GM18870 (cell line): ENCODE results near the gene RNF212B.

ENCODE experiments used
- ATAC-seq: cut with Tn5 transposase; IDR thresholded peaks from one replicate; pipeline ENCODE4 v1.9.1; 2021; ENCODE audit warnings: moderate library complexity; ENCODE audit not compliant: unreplicated experiment

The RNF212B gene

DNA sequence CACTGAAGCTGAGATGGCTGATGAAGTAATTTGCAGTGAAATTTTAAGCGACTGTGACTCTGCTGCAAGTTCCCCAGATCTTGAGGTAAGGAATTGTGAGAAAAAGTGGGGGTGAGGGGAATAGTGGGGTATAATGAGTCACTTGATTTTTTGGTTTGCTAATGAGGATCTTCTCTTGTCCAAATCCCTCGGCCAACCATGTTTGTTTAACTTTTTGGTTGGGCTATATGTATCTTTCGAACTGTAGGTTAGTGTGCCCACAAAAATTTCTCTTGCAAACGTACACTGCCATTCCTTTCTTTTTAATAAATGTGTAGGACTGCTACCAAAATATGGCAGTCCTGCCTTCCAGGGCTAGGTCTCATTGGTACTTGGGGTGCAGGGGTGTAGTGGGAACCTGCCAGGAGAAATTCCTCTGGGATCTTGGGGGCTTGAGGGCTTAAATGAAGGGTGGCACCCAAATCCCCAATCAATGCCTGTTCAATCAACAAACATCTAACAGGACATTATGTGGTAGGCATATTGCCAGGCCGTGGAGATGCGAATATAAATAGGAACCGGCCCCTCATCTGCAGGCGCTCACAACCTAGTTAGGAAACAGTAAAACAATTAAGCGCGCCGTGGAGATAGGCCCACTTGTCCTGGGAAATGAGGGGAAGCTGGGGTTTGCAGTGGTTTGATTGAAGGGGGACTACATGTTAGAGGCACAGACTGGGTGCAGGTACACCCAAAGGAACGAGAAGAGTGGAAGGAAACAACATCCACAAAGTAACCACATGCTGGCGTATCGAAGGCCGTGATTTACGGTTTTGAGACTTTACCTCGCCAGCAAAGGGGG is 82.2 kb downstream of the RNF212B start:
- ATAC-seq = no peak

DNA sequence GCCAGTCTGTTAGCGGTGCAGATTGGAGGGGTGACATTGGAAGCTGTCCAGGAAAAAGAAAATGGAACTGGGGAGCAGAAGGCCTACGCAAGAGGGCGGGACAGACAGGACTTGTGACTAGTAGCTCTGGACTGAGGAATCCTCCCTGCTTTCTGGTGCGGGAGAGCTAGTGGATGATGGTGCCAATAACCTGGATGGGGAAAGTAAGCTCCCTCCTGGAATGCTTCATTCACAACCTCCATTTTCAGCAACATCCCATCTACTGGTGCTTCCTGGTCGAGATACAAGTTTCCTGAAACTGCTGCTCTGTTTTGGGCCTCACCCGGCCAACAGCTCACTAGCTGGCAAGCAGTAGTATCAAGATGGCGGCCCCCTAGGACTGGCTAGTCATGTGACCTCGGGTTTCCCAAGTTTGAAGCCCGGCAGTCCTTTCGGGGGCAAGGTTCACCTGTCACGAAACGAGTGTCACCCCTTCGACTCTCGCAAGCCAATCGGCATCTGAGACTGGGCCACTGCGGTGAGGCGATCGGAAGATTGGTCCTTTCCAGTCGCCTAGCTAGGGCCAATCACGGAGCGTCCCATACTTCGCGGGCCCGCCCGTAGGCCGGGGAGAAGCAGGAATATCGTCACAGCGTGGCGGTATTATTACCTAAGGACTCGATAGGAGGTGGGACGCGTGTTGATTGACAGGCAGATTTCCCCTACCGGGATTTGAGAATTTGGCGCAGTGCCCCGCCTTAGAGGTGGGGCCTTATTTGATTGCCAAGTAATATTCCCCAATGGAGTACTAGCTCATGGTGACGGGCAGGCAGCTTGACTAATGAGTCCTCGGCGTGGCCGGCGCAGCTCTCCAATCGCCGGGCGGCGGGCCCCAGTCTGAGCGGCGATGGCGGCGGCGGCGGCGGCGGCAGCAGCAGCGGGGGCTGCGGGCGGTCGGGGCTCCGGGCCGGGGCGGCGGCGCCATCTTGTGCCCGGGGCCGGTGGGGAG is 83.1 kb downstream of the RNF212B start, which contains the start of gene PABPN1:
TSS of gene PABPN1 (plus strand) at position 874 of the 988 bp plus-strand sequence. CDS start at position 887, 13 bp downstream.
- ATAC-seq = peak; percentile 95

DNA sequence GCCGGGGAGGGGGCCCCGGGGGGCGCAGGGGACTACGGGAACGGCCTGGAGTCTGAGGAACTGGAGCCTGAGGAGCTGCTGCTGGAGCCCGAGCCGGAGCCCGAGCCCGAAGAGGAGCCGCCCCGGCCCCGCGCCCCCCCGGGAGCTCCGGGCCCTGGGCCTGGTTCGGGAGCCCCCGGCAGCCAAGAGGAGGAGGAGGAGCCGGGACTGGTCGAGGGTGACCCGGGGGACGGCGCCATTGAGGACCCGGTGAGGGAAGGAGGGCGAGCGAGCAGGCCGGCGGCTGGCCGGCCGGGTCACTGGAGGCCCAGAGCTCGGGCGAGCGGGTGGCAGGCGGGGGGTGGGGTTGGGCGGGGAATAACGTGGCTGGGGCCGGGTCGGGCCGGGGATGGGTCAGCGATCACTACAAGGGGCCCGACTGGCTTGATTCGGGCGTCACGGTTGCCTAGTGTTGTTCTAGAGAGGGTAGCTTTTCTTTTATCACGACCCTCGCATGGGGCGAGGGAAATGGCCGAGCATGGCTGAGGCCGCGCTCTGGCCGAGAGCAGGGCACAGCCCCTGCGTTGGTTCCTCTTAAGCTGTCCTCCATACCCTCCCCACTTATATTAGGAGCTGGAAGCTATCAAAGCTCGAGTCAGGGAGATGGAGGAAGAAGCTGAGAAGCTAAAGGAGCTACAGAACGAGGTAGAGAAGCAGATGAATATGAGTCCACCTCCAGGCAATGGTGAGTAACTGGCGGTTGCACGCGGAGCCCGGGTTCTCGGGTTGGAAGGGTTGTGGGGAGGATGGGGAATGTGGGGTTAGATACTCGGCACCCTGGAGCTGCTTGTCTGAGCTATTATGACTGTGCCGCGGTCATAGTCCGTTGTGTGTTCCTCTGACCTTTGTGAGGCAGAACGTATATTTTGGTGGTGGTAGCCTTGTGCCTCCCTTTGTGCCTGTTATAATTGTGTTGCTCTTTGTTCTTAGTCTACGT is 84.1 kb downstream of the RNF212B start:
- no peak for ATAC-seq
